Panc1 (cell line): Measurements from ENCODE around the gene IGF2R. TPM values are rescaled to one million over a fixed set of nuclear protein-coding genes. Genes with fewer than 3 reads are reported as not detected.

Experiments used
- ATAC-seq: fragments of 200-7000 bp; cut with Tn5 transposase; 2 replicates; pipeline ENCODE4 v1.9.1; 2020; ENCODE audit warnings: mild to moderate bottlenecking, moderate library complexity
- BruUV-seq: library from RNA; stranded (reverse); fragments of 400-500 nt; replicated peaks from 2 replicates; lab custom pipeline; 2021; lab: Mats Ljungman, UMichigan
- CTCF ChIA-PET: fragments of 300-600 bp; sonication (Branson Sonifier 250); formaldehyde crosslinking; loops from one replicate; lab custom pipeline; 2022; ENCODE audit warnings: antibody characterized with exemption; lab: Charles Lee
- POLR2A ChIA-PET: fragments of 300-600 bp; sonication (Branson Sonifier 250); formaldehyde crosslinking; loops from one replicate; lab custom pipeline; 2022; ENCODE audit warnings: antibody characterized with exemption; lab: Charles Lee
- DNase-seq: peaks from one replicate; pipeline ENCODE4 v3.0.0-alpha.2; 2010; ENCODE audit warnings: low read depth, low spot score
- H3K27ac ChIP-seq: 2 replicates; pipeline ENCODE4 v1.5.1; 2011; ENCODE audit warnings: mild to moderate bottlenecking, low read length, inconsistent platforms
- H3K27me3 ChIP-seq: fragments of 200-500 bp; sonication (Bioruptor generic); 2 replicates; pipeline ENCODE4 v1.6.0; 2014; ENCODE audit warnings: low read length, inconsistent platforms; ENCODE audit not compliant: control insufficient read depth, insufficient read depth
- H3K36me3 ChIP-seq: fragments of 200-500 bp; sonication (Bioruptor generic); 2 replicates; pipeline ENCODE4 v1.5.1; 2014; ENCODE audit warnings: inconsistent platforms, mild to moderate bottlenecking, low read length, moderate library complexity; ENCODE audit not compliant: control insufficient read depth, insufficient read depth
- H3K4me1 ChIP-seq: 2 replicates; pipeline ENCODE4 v1.5.1; 2011; ENCODE audit warnings: inconsistent platforms, mild to moderate bottlenecking, low read length, moderate library complexity; ENCODE audit not compliant: control insufficient read depth, insufficient read depth
- H3K4me3 ChIP-seq, 2 experiments: 2 replicates each; pipeline ENCODE4 v1.5.1; 2011 to 2012; ENCODE audit warnings: low read depth in 2 of 2, low read length in 2 of 2, mild to moderate bottlenecking in 2 of 2, inconsistent platforms in 1 of 2, moderate library complexity in 1 of 2
- H3K9me3 ChIP-seq: fragments of 200-500 bp; sonication (Bioruptor generic); 2 replicates; pipeline ENCODE4 v1.5.1; 2014; ENCODE audit warnings: low read depth, mild to moderate bottlenecking, inconsistent platforms, low read length, moderate library complexity; ENCODE audit not compliant: control insufficient read depth, insufficient read depth
- CTCF ChIP-seq: fragments of 450-650 bp; IDR thresholded peaks from 2 replicates; pipeline ENCODE4 v1.5.1; 2017; ENCODE audit warnings: mild to moderate bottlenecking
- POLR2AphosphoS5 ChIP-seq: IDR thresholded peaks from 2 replicates; pipeline ENCODE4 v1.6.1; 2012; ENCODE audit warnings: mild to moderate bottlenecking, low read depth, low read length, moderate library complexity
- SIN3A ChIP-seq: IDR thresholded peaks from 2 replicates; pipeline ENCODE4 v1.6.1; 2012; ENCODE audit warnings: low read depth, mild to moderate bottlenecking, low read length, moderate library complexity, borderline replicate concordance; ENCODE audit not compliant: insufficient read depth
- TCF7L2 ChIP-seq: IDR thresholded peaks from 2 replicates; pipeline ENCODE4 v1.6.1; 2011; ENCODE audit warnings: mild to moderate bottlenecking, low read depth, low read length, inconsistent platforms
- in situ Hi-C: cut with HindIII; loops from 2 replicates; pipeline ENCODE4 v1.10.0; 2016; ENCODE audit warnings: low sequenced_read_pairs, low pct_unique_long_range_greater_than_20kb
- intact Hi-C: fragments of 100-400 bp; cut with micrococcal nuclease; formaldehyde crosslinking; loops from one replicate; pipeline ENCODE4 v1.10.0; 2022; ENCODE audit not compliant: unreplicated experiment
- total RNA-seq: library from RNA; stranded (reverse); gene quantifications from one replicate; pipeline ENCODE4 v1.2.1, GENCODE V29; 2021; ENCODE audit not compliant: unreplicated experiment
- TF ChIP-seq, protein P1 (sequence below), 2 experiments: IDR thresholded peaks; 2 replicates each; pipeline ENCODE4 v1.6.1; 2011 to 2012; ENCODE audit warnings: low read depth in 2 of 2, control low read depth in 1 of 2, low read length in 1 of 2, mild to moderate bottlenecking in 1 of 2, moderate library complexity in 1 of 2; ENCODE audit not compliant: insufficient read depth in 1 of 2

The IGF2R gene
- total RNA-seq, 1 experiment from 2014 or later = 163 TPM

- H3K27me3 ChIP-seq = no peaks in the 10 kb centered on the region
- TF ChIP-seq TCF7L2 (no peak), CTCF (no peak), POLR2AphosphoS5 (no peak), SIN3A (no peak)
- TF ChIP-seq, protein P1, sequence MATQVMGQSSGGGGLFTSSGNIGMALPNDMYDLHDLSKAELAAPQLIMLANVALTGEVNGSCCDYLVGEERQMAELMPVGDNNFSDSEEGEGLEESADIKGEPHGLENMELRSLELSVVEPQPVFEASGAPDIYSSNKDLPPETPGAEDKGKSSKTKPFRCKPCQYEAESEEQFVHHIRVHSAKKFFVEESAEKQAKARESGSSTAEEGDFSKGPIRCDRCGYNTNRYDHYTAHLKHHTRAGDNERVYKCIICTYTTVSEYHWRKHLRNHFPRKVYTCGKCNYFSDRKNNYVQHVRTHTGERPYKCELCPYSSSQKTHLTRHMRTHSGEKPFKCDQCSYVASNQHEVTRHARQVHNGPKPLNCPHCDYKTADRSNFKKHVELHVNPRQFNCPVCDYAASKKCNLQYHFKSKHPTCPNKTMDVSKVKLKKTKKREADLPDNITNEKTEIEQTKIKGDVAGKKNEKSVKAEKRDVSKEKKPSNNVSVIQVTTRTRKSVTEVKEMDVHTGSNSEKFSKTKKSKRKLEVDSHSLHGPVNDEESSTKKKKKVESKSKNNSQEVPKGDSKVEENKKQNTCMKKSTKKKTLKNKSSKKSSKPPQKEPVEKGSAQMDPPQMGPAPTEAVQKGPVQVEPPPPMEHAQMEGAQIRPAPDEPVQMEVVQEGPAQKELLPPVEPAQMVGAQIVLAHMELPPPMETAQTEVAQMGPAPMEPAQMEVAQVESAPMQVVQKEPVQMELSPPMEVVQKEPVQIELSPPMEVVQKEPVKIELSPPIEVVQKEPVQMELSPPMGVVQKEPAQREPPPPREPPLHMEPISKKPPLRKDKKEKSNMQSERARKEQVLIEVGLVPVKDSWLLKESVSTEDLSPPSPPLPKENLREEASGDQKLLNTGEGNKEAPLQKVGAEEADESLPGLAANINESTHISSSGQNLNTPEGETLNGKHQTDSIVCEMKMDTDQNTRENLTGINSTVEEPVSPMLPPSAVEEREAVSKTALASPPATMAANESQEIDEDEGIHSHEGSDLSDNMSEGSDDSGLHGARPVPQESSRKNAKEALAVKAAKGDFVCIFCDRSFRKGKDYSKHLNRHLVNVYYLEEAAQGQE (IDR thresholded peaks at IDR 0.05; ENCODE audit: insufficient read depth in 1 of 2, low read depth in 2 of 2, low read length in 1 of 2) = no peak
- no peak overlapping the region for H3K27ac ChIP-seq
- DNase-seq = no peak
- no peak for ATAC-seq
- intact Hi-C loops (no loop called here), in situ Hi-C loops (no loop called here)
- no TSS peak for BruUV-seq
- H3K9me3 ChIP-seq = peaks cover 6% of the 10 kb centered on the region; the same call in 1 of the 2 replicates
- H3K36me3 ChIP-seq = peaks cover 2% of the 10 kb centered on the region; the same call in 1 of the 2 replicates
- CTCF ChIA-PET = no interaction called here
- no peak overlapping the region for H3K4me3 ChIP-seq
- POLR2A ChIA-PET = no interaction called here
- H3K4me1 ChIP-seq = no peaks in the 10 kb centered on the region; the same call in 1 of the 2 replicates
Observed at GRCh38 chr6:160002882-160003281, 34.0 kb downstream of the IGF2R start.

DNA sequence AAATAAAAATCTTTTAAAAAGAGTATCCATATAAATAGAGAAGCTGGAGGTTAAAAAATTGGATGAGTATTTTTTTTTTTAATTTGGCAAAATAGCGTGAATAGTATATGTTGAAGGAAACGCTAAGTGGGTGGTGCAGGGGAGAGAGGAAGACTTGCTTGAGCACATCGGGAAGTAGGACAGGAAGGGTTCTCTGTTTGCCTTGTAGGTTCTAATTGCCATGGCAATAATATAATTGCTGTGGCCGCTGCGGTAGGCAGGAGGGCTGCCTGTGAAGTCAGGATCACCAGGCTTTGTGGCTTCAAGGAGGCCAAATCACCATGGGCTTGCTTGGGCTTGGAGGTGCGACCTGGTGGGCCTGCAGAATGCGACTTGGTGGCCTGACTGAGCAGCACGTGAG, 35.1 kb downstream of the IGF2R start:
- ChIA-PET CTCF (no interaction called here), POLR2A (no interaction called here)
- intact Hi-C loops (no loop called here), in situ Hi-C loops (no loop called here)
- peaks cover 6% of the 10 kb centered on the region; the same call in 1 of the 2 replicates for H3K9me3 ChIP-seq
- no peak for TF ChIP-seq TCF7L2
- no peak for TF ChIP-seq CTCF
- TF ChIP-seq, protein P1 (IDR thresholded peaks at IDR 0.05; ENCODE audit: insufficient read depth in 1 of 2, low read depth in 2 of 2, low read length in 1 of 2) = no peak
- TF ChIP-seq SIN3A = no peak
- no peak for TF ChIP-seq POLR2AphosphoS5
- no peaks in the 10 kb centered on the region; the same call in 1 of the 2 replicates for H3K36me3 ChIP-seq
- H3K27ac ChIP-seq = no peak overlapping the region
- DNase-seq (no peak), ATAC-seq (no peak)
- no peaks in the 10 kb centered on the region for H3K27me3 ChIP-seq
- no TSS peak for BruUV-seq
- no peaks in the 10 kb centered on the region; the same call in 1 of the 2 replicates for H3K4me1 ChIP-seq
- H3K4me3 ChIP-seq = no peak overlapping the region
